ENCODE data around the gene PCDHGA8.
"Not testable (repeated sequence)": the region's sequence is repeated elsewhere in the genome, so short reads cannot be mapped to it uniquely, and the experiment has no call there.

Gene PCDHGA8

GRCh38 chr5:141403387-141403786, 11.0 kb downstream of the PCDHGA8 start:
- DNase-seq, result no peak

- peak; percentile 43 to 54 for DNase-seq
Observed at GRCh38 chr5:141407790-141408505, 15.5 kb downstream of the PCDHGA8 start, which contains the start of gene PCDHGB6. PCDHGB6 (plus strand) TSS chr5:141408021; CDS start chr5:141408203, 182 bp downstream.

GRCh38 chr5:141409598-141410306, 17.3 kb downstream of the PCDHGA8 start:
- no peak for DNase-seq

- no peak for DNase-seq
Observed at GRCh38 chr5:141411575-141411974, 19.1 kb downstream of the PCDHGA8 start.

DNA sequence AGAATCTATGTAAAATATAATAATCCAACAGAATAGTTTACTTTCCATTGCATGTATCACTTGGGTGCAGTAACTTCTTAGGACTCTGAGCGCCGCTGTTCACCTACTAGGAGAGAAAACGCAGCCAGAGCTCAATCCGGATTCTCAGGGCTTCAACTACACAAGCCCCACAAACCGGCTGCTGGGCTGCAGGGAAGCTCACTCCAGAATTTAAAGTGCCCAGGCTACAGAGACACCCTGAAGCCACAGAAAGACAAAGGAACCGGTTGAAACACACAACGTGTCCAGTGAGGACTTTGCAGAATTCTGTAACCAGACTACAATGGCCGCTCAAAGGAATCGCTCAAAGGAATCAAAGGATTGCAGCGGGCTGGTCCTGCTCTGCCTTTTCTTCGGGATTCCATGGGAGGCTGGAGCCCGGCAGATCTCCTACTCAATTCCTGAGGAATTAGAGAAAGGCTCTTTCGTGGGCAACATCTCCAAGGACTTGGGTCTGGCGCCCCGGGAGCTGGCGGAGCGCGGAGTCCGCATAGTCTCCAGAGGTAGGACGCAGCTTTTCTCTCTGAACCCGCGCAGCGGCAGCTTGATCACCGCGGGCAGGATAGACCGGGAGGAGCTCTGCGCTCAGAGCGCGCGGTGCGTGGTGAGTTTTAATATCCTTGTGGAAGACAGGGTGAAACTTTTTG, 20.6 kb downstream of the PCDHGA8 start, which contains the start of gene PCDHGA10:
PCDHGA10 (plus strand) TSS at position 134 of the 686 bp plus-strand sequence; CDS start at position 323, 189 bp downstream.
- peak; percentile 51 to 64 for DNase-seq

- DNase-seq, result no peak
Observed at GRCh38 chr5:141413540-141414069, 21.2 kb downstream of the PCDHGA8 start.

DNA sequence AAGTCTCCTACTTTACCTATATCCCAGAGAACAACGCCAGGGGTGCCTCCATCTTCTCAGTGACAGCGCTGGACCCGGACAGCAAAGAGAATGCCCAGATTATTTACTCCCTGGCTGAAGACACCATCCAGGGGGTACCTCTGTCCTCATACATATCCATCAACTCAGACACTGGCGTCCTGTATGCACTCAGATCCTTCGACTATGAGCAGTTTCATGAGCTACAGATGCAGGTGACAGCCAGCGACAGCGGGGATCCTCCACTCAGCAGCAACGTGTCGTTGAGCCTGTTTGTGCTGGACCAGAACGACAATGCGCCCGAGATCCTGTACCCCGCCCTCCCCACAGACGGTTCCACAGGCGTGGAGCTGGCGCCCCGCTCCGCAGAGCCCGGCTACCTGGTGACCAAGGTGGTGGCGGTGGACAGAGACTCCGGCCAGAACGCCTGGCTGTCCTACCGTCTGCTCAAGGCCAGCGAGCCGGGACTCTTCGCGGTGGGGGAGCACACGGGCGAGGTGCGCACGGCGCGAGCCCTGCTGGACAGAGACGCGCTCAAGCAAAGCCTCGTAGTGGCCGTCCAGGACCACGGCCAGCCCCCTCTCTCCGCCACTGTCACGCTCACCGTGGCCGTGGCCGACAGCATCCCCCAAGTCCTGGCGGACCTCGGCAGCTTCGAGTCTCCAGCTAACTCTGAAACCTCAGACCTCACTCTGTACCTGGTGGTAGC, 22.3 kb downstream of the PCDHGA8 start:
- DNase-seq, result not testable (repeated sequence)

DNA sequence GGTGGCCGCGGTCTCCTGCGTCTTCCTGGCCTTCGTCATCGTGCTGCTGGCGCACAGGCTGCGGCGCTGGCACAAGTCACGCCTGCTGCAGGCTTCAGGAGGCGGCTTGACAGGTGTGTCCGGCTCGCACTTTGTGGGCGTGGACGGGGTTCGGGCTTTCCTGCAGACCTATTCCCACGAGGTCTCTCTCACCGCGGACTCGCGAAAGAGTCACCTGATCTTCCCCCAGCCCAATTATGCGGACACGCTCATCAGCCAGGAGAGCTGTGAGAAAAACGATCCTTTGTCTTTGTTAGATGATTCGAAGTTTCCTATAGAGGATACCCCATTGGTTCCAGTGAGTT, 22.8 kb downstream of the PCDHGA8 start:
- DNase-seq, result not testable (repeated sequence)

DNA sequence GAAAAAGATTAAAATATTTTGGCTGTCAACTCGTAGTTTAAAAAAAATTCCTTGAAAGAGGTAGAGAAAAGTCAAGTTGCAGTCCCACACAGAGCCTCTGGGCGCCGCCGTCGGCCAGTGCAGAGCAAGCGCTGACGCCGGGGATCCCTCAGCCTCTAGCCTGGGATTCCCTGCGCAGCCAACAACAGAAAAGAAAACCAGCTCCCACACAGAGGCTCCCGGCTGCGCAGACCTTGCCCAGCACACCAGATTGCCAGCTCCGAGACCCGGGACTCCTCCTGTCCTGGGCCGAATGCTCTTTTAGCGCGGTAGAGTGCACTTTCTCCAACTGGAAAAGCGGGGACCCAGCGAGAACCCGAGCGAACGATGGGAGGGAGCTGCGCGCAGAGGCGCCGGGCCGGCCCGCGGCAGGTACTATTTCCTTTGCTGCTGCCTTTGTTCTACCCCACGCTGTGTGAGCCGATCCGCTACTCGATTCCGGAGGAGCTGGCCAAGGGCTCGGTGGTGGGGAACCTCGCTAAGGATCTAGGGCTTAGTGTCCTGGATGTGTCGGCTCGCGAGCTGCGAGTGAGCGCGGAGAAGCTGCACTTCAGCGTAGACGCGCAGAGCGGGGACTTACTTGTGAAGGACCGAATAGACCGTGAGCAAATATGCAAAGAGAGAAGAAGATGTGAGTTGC, 25.2 kb downstream of the PCDHGA8 start, which contains the start of gene PCDHGB7:
PCDHGB7 (plus strand) TSS at position 184 of the 679 bp plus-strand sequence; CDS start at position 367, 183 bp downstream.
- peak; percentile 72 to 82 for DNase-seq

DNA sequence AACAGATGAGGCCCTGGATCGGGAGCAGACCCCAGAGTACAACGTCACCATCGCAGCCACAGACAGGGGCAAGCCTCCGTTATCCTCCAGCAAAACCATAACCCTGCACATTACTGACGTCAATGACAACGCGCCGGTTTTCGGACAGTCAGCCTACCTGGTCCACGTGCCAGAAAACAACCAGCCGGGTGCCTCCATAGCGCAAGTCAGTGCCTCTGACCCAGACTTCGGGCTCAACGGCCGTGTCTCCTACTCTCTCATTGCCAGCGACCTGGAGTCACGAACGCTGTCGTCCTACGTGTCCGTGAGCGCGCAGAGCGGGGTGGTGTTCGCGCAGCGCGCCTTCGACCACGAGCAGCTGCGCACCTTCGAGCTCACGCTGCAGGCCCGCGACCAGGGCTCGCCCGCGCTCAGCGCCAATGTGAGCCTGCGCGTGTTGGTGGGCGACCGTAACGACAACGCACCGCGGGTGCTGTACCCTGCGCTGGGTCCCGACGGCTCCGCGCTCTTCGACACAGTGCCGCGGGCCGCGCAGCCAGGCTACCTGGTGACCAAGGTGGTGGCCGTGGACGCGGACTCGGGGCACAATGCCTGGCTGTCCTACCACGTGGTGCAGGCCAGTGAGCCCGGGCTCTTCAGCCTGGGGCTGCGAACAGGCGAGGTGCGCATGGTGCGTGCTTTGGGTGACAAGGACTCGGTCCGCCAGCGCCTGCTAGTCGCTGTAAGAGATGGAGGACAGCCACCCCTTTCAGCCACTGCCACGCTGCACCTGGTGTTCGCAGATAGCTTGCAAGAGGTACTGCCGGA, 26.8 kb downstream of the PCDHGA8 start:
- DNase-seq, result no peak

DNA sequence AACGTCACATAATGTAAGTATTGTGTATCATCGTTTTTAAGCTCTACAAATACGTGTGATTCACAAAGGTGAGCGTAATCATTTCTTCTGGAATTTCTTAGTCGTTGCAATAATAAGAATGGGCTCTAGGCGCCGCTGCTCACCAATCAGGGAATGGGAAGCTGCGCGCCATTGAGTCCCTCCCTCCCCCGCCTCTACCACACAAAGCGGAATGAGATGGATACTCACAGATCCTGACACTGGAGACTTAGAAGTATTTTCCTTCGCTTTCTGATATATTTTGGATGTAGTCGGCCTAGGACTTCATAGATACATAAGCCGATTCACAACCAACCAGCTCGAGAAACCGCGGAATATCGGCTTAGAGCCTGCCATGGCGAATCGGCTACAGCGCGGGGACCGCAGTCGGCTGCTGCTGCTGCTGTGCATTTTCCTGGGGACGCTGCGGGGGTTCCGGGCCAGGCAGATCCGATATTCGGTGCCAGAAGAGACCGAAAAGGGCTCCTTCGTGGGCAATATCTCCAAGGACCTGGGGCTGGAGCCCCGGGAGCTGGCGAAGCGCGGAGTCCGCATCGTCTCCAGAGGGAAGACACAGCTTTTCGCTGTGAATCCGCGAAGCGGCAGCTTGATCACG, 28.5 kb downstream of the PCDHGA8 start, which contains the start of gene PCDHGA11:
PCDHGA11 (plus strand) TSS at position 197 of the 634 bp plus-strand sequence; CDS start at position 374, 177 bp downstream.
- peak; percentile 65 to 92 for DNase-seq

- no peak for DNase-seq
Observed at GRCh38 chr5:141421489-141421855, 29.0 kb downstream of the PCDHGA8 start.

DNA sequence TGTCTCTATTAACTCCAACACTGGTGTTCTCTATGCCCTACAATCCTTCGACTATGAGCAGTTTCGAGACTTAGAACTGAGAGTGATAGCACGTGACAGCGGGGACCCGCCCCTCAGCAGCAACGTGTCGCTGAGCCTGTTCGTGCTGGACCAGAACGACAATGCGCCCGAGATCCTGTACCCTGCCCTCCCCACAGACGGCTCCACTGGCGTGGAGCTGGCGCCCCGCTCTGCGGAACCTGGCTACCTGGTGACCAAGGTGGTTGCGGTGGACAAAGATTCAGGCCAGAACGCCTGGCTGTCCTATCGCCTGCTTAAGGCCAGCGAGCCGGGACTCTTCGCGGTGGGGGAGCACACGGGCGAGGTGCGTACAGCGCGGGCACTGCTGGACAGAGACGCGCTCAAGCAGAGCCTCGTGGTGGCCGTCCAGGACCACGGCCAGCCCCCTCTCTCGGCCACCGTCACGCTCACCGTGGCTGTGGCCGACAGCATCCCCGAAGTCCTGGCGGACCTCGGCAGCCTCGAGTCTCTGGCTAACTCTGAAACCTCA, 30.4 kb downstream of the PCDHGA8 start:
- no peak for DNase-seq

GRCh38 chr5:141427783-141428426, 35.5 kb downstream of the PCDHGA8 start:
- DNase-seq, result no peak

DNA sequence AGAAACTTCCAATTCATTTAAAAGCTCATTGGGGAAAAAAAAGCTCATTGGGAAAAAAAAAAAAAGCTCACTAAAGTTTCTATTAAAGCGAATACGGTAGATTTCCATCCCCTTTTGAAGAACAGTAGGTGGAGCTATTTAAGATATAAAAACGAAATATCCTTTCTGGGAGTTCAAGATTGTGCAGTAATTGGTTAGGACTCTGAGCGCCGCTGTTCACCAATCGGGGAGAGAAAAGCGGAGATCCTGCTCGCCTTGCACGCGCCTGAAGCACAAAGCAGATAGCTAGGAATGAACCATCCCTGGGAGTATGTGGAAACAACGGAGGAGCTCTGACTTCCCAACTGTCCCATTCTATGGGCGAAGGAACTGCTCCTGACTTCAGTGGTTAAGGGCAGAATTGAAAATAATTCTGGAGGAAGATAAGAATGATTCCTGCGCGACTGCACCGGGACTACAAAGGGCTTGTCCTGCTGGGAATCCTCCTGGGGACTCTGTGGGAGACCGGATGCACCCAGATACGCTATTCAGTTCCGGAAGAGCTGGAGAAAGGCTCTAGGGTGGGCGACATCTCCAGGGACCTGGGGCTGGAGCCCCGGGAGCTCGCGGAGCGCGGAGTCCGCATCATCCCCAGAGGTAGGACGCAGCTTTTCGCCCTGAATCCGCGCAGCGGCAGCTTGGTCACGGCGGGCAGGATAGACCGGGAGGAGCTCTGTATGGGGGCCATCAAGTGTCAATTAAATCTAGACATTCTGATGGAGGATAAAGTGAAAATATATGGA, 38.1 kb downstream of the PCDHGA8 start, which contains the start of gene PCDHGA12:
PCDHGA12 (plus strand) TSS at position 176 of the 782 bp plus-strand sequence; CDS start at position 429, 253 bp downstream.
- DNase-seq, result peak; percentile 73 to 82

- peak in 1 of 2 donors; percentile 16 for DNase-seq
Observed at GRCh38 chr5:141431286-141431685, 38.9 kb downstream of the PCDHGA8 start.

GRCh38 chr5:141432308-141432707, 39.9 kb downstream of the PCDHGA8 start:
- not testable (repeated sequence) for DNase-seq

- DNase-seq, result not testable (repeated sequence)
Observed at GRCh38 chr5:141432726-141433125, 40.3 kb downstream of the PCDHGA8 start.

Data from inflammatory macrophage treated with lipopolysaccharide for 1 hour (primary cell).